ENCODE data around the gene RAI14.

The RAI14 gene

DNA sequence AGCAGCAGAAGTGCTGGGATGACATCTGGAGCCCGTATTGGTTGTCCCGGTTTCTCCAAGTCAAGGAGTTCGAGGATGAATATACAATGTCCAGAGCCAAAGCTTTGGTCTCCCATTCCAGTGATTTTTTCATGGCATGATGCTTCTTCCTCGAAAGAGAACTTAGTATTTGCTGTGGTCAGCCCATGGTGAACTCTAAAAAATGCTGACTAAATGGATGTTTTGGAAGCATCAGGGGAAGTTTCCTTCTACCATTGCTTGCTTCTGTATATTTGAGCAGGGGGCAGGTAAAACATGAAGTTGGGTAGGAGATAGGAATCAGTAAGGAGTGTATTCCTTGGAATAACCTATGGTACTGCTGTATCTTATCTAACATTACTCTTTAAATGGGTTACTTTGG lies 191.4 kb downstream of the RAI14 start:
- Histone ChIP-seq H2AFZ (ENCODE audit: low read length, unreplicated experiment) (no peak overlapping the region), H3K79me2 (ENCODE audit: control insufficient read depth, insufficient read depth, low read length, unreplicated experiment) (no peaks in the 10 kb centered on the region), H3K4me3 (ENCODE audit: low read depth, low read length) (no peak overlapping the region), H3K27ac (ENCODE audit: low read depth, low read length) (no peak overlapping the region), H3K4me1 (ENCODE audit: control insufficient read depth, insufficient read depth, low read length, unreplicated experiment) (no peaks in the 10 kb centered on the region), H3K27me3 (ENCODE audit: insufficient read depth, low read length) (no peaks in the 10 kb centered on the region), H3K36me3 (ENCODE audit: insufficient read depth, low read length) (no peaks in the 10 kb centered on the region)

DNA sequence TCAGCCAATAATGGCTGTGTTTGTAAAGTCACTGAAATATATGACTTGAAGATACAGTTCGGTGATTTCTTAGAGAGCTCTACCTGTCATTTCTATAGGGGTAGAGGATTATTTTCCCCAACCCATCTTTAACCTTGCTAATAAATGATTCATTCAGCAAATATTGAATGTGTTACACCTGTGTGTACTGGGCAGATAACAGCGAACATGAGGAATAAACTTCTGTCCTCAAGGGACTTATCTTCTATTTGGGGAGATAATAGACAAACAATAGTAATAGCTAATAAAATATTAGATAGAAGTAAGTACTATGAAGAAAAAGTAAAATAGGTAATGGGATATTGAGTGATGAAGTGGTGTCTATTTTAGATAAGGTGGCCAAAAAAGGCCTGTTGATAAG lies 192.1 kb downstream of the RAI14 start:
- Histone ChIP-seq H3K4me1 (ENCODE audit: control insufficient read depth, insufficient read depth, low read length, unreplicated experiment) (no peaks in the 10 kb centered on the region), H3K4me3 (ENCODE audit: low read depth, low read length) (no peak overlapping the region), H3K27me3 (ENCODE audit: insufficient read depth, low read length) (no peaks in the 10 kb centered on the region)

DNA sequence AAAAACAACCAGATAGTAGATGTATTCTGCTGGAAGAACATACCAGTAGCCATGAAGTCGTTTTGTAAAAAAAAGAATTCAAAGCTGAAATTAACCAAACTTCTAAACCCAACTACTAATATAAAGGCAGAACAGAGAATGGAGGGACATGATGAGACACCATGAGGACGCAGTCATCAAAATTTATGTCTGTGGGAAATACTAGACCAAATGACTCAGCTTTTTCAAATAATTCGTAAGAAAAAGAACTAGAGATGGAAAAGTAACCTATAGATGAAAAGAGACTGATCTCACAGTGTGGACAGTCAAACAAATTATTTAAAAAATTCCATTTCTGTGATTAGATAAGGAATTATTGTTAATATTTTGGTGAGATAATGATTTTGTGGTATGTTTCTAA lies 193.1 kb downstream of the RAI14 start:
- Histone ChIP-seq H3K36me3 (ENCODE audit: insufficient read depth, low read length) (no peaks in the 10 kb centered on the region), H3K27ac (ENCODE audit: low read depth, low read length) (no peak overlapping the region), H3K4me1 (ENCODE audit: control insufficient read depth, insufficient read depth, low read length, unreplicated experiment) (no peaks in the 10 kb centered on the region), H3K79me2 (ENCODE audit: control insufficient read depth, insufficient read depth, low read length, unreplicated experiment) (no peaks in the 10 kb centered on the region), H3K27me3 (ENCODE audit: insufficient read depth, low read length) (no peaks in the 10 kb centered on the region), H2AFZ (ENCODE audit: low read length, unreplicated experiment) (no peak overlapping the region), H3K4me3 (ENCODE audit: low read depth, low read length) (no peak overlapping the region)

More for the DNA sequence above, 192.1 kb downstream of the RAI14 start:
- H2AFZ ChIP-seq (ENCODE audit: low read length, unreplicated experiment): no peak overlapping the region
- no peak overlapping the region for H3K27ac ChIP-seq (ENCODE audit: low read depth, low read length)
- no peaks in the 10 kb centered on the region for H3K36me3 ChIP-seq (ENCODE audit: insufficient read depth, low read length)
- H3K79me2 ChIP-seq (ENCODE audit: control insufficient read depth, insufficient read depth, low read length, unreplicated experiment): no peaks in the 10 kb centered on the region

DNA sequence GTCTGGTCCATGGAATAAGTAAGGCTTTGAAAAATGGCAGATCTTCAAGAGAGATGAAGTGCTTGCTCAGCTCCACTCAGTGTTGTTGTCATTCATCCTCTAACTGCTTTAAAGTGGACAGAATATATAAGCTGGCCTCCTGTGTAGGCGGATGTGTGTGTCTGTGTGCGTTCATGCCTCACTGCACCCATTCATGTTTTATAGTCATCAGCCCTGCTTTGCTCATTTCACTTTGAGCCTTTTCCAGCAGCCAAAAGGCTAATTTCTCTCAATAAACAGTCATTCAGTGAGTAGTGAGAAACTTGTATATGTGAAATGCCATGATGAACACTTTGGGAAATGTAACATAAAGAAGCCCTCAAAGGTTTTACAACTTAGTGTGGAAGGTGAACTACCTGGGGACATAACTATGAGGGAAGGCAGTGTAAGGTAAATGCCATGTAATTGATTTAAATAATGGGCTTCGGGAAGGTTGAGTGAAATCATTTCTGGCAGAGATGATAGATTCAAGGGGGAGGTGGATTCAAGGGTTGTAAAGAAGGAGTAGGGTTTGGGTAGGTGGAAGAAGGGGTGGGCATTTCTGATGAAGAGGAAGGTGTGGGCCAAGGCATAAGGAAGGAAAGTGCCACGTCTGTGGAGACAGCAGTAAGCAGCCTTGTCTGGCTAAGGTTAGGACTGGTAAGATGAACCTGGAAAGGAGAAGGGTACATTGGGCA lies 198.5 kb downstream of the RAI14 start:
- Histone ChIP-seq H3K4me3 (ENCODE audit: low read depth, low read length) (no peak overlapping the region), H2AFZ (ENCODE audit: low read length, unreplicated experiment) (no peak overlapping the region), H3K4me1 (ENCODE audit: control insufficient read depth, insufficient read depth, low read length, unreplicated experiment) (peaks cover 6% of the 10 kb centered on the region), H3K36me3 (ENCODE audit: insufficient read depth, low read length) (no peaks in the 10 kb centered on the region), H3K27ac (ENCODE audit: low read depth, low read length) (no peak overlapping the region), H3K79me2 (ENCODE audit: control insufficient read depth, insufficient read depth, low read length, unreplicated experiment) (no peaks in the 10 kb centered on the region), H3K27me3 (ENCODE audit: insufficient read depth, low read length) (no peaks in the 10 kb centered on the region)

DNA sequence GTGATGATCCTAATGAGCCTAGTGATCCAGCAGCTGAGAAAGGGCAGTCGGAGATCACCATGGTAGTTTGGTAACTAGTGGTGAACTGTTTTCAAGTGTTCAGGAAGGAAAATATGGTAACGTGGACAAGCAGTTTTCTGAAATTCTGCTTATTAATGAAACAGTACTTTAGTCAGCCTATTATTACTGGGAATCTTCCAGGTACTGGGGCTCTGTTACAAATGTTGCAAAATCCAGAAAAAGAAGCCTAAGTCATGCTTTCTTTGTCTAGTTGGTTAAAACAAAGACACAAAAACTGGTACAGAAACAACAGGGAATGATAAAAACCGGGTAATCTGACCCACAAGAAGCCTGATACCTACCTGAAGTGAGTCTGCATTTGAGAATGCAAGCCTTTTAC lies 201.0 kb downstream of the RAI14 start:
- Histone ChIP-seq H3K27me3 (ENCODE audit: insufficient read depth, low read length) (no peaks in the 10 kb centered on the region), H3K4me3 (ENCODE audit: low read depth, low read length) (no peak overlapping the region), H3K36me3 (ENCODE audit: insufficient read depth, low read length) (no peaks in the 10 kb centered on the region)

DNA sequence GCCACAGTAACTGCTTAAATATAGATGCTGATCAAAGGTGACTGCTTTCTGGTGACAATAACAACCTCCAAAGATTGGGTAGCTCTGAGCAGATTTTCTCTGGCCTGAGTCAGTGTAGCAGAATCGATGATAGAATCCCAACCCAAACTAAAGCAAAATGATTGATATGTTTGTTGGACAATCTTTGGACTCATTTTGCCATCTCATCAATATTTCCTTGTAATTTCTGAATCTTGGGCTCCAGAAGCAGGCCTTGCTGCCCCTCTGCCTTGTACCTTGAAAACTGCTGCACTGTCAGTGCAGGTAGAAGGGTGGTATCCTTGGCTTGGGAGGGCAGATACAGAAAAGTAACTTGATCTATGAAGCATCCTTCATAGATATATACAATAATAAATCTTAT lies 201.8 kb downstream of the RAI14 start:
- Histone ChIP-seq H3K36me3 (ENCODE audit: insufficient read depth, low read length) (no peaks in the 10 kb centered on the region), H3K27ac (ENCODE audit: low read depth, low read length) (no peak overlapping the region), H3K79me2 (ENCODE audit: control insufficient read depth, insufficient read depth, low read length, unreplicated experiment) (no peaks in the 10 kb centered on the region), H3K4me3 (ENCODE audit: low read depth, low read length) (no peak overlapping the region), H3K27me3 (ENCODE audit: insufficient read depth, low read length) (no peaks in the 10 kb centered on the region), H2AFZ (ENCODE audit: low read length, unreplicated experiment) (no peak overlapping the region), H3K4me1 (ENCODE audit: control insufficient read depth, insufficient read depth, low read length, unreplicated experiment) (peaks cover 6% of the 10 kb centered on the region)

More for the DNA sequence above, 201.0 kb downstream of the RAI14 start:
- no peak overlapping the region for H3K27ac ChIP-seq (ENCODE audit: low read depth, low read length)
- H3K79me2 ChIP-seq (ENCODE audit: control insufficient read depth, insufficient read depth, low read length, unreplicated experiment): no peaks in the 10 kb centered on the region
- no peak overlapping the region for H2AFZ ChIP-seq (ENCODE audit: low read length, unreplicated experiment)
- H3K4me1 ChIP-seq (ENCODE audit: control insufficient read depth, insufficient read depth, low read length, unreplicated experiment): peaks cover 6% of the 10 kb centered on the region

DNA sequence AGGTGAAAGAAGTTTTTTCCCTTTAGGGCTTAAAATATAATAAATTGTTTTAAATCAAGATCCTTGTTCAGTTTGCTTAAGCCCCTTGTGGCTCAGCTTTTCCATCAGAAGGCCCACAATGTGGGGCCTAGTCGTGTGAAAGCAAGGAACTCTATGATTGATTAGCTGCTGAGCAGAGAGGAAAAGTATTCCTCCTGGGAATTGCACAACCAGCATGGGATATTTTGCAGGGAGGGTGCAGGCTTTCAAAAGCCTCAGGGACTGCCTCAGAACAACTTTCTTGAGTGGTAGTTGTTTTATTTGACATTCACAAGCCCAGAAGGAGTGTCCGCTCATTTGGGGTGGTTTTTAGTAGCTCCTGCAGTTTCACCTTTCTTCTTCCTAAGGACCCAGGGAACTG lies 202.7 kb downstream of the RAI14 start:
- Histone ChIP-seq H3K4me1 (ENCODE audit: control insufficient read depth, insufficient read depth, low read length, unreplicated experiment) (peaks cover 6% of the 10 kb centered on the region), H3K27ac (ENCODE audit: low read depth, low read length) (no peak overlapping the region), H3K27me3 (ENCODE audit: insufficient read depth, low read length) (no peaks in the 10 kb centered on the region), H3K4me3 (ENCODE audit: low read depth, low read length) (no peak overlapping the region), H2AFZ (ENCODE audit: low read length, unreplicated experiment) (no peak overlapping the region), H3K79me2 (ENCODE audit: control insufficient read depth, insufficient read depth, low read length, unreplicated experiment) (no peaks in the 10 kb centered on the region), H3K36me3 (ENCODE audit: insufficient read depth, low read length) (no peaks in the 10 kb centered on the region)

DNA sequence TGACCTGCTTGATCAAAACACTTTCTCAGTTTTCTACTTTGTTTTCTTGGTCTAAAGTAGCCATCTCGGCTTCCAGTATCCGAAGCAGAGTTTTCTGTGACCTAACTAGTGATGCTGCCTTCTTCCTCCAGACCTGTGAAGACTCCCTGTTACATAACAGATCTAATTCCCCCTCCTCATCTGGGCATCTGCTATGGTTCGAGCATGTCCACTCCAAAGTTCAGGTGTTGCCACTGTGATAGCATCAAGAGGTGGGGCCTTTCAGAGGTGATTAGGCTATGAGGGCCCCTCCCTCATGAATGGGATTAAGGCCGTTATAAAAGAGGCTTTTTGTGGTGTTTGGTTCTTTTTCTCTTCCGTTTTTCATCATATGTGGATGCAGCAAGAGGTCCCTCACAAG lies 203.1 kb downstream of the RAI14 start:
- H3K4me1 ChIP-seq (ENCODE audit: control insufficient read depth, insufficient read depth, low read length, unreplicated experiment): peaks cover 6% of the 10 kb centered on the region
- H3K27ac ChIP-seq (ENCODE audit: low read depth, low read length): no peak overlapping the region
- no peaks in the 10 kb centered on the region for H3K79me2 ChIP-seq (ENCODE audit: control insufficient read depth, insufficient read depth, low read length, unreplicated experiment)
- no peak overlapping the region for H2AFZ ChIP-seq (ENCODE audit: low read length, unreplicated experiment)
- H3K4me3 ChIP-seq (ENCODE audit: low read depth, low read length): no peak overlapping the region
- no peaks in the 10 kb centered on the region for H3K36me3 ChIP-seq (ENCODE audit: insufficient read depth, low read length)
- no peaks in the 10 kb centered on the region for H3K27me3 ChIP-seq (ENCODE audit: insufficient read depth, low read length)

DNA sequence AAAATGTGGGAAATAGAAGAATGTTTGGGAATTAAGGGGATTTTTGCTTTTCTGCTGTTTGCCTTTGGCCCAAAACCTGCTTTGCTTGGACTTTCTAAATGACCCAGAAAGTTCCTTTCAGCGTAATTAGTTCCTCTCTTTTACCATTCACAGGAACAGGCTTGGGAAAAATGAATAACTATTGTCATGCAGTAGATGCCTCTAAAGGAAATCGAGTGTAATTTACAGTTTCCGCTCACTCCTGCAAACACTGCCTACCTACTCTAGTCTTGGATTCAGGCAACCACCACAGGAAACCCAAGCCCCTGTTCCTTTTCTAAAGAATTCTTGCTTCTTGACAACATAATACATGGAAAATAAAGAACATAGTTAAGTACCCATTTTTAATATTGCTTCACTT lies 207.8 kb downstream of the RAI14 start:
- H3K4me1 ChIP-seq (ENCODE audit: control insufficient read depth, insufficient read depth, low read length, unreplicated experiment): peaks cover 2% of the 10 kb centered on the region
- no peak overlapping the region for H2AFZ ChIP-seq (ENCODE audit: low read length, unreplicated experiment)
- no peaks in the 10 kb centered on the region for H3K79me2 ChIP-seq (ENCODE audit: control insufficient read depth, insufficient read depth, low read length, unreplicated experiment)
- no peaks in the 10 kb centered on the region for H3K27me3 ChIP-seq (ENCODE audit: insufficient read depth, low read length)
- H3K36me3 ChIP-seq (ENCODE audit: insufficient read depth, low read length): no peaks in the 10 kb centered on the region
- H3K4me3 ChIP-seq (ENCODE audit: low read depth, low read length): no peak overlapping the region
- no peak overlapping the region for H3K27ac ChIP-seq (ENCODE audit: low read depth, low read length)

DNA sequence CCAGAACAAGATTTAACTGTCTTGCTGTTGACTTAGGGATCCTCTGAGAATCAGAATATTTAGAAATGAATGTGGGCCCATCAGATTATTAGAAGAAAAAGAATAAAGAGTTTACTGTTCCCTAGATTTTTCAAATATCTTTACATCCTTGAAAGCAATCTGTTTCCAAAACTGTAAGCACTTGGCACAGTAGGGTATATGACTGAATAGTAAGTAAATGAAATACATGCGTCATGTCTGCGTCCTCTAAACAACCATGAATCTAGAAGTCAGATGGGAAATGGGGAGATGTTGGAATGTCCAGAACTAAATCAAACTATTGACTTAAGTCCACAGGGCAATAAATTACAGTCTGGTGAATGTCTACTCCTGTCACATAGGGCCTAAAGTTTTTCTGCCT lies 209.0 kb downstream of the RAI14 start:
- no peaks in the 10 kb centered on the region for H3K27me3 ChIP-seq (ENCODE audit: insufficient read depth, low read length)
- no peaks in the 10 kb centered on the region for H3K79me2 ChIP-seq (ENCODE audit: control insufficient read depth, insufficient read depth, low read length, unreplicated experiment)
- H3K4me1 ChIP-seq (ENCODE audit: control insufficient read depth, insufficient read depth, low read length, unreplicated experiment): no peaks in the 10 kb centered on the region
- H2AFZ ChIP-seq (ENCODE audit: low read length, unreplicated experiment): no peak overlapping the region
- H3K4me3 ChIP-seq (ENCODE audit: low read depth, low read length): no peak overlapping the region
- H3K27ac ChIP-seq (ENCODE audit: low read depth, low read length): no peak overlapping the region
- no peaks in the 10 kb centered on the region for H3K36me3 ChIP-seq (ENCODE audit: insufficient read depth, low read length)

DNA sequence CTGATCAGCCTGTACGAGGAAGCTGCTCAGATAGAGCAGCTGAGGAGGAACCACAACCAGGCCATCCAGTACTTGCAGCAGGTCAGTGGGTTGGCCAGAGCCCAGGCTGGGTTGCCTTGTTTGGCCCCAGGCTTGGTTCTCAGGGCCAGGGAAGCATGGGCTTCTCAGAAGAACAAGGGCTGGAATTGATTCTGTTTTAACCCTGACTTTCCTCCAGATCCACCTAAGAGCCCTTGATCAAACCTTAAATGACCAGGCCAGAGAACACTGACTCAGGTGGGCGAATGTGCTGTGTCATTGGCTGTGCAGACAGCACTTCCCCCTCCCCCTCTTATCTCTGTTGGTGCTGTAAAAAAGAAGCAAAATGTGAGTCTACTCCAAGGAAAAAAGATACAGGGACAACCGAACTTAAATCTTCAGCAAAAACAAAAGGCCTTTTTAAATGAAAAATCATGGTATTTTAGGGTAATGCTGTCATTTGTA lies 210.9 kb downstream of the RAI14 start:
- H2AFZ ChIP-seq (ENCODE audit: low read length, unreplicated experiment): no peak overlapping the region

More for the DNA sequence above, 210.9 kb downstream of the RAI14 start:
- Histone ChIP-seq H3K27me3 (ENCODE audit: insufficient read depth, low read length) (no peaks in the 10 kb centered on the region), H3K27ac (ENCODE audit: low read depth, low read length) (no peak overlapping the region), H3K4me3 (ENCODE audit: low read depth, low read length) (no peak overlapping the region), H3K36me3 (ENCODE audit: insufficient read depth, low read length) (no peaks in the 10 kb centered on the region), H3K4me1 (ENCODE audit: control insufficient read depth, insufficient read depth, low read length, unreplicated experiment) (no peaks in the 10 kb centered on the region), H3K79me2 (ENCODE audit: control insufficient read depth, insufficient read depth, low read length, unreplicated experiment) (no peaks in the 10 kb centered on the region)

All from ACC112 (cell line).